ENCODE data around the gene STAT1.

The STAT1 gene

DNA sequence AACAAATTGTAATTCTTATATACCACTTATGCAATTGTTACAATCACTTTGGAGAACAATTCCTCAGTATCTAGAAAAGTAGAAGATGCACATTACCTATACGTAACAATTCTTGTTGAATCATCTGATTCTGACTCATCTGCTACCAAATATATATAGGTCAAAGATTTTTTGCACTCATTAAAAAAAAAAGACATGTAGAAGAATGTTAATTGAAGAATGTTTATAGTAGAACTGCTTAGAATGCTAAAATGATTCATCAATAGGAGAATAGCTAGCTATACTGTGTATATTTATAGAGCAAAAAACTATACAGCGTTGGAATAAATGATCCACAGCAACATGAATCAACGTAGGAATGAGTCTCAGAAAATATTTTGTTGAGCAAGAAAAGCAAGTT lies 29.5 kb upstream of the STAT1 start:
- H3K4me1 ChIP-seq (ENCODE audit: insufficient read depth, low read length, poor library complexity, severe bottlenecking) = peaks cover 7% of the 10 kb centered on the region
- no peak overlapping the region for H3K4me3 ChIP-seq (ENCODE audit: low read length, poor library complexity, severe bottlenecking)
- 0 out of 2 replicates have a peak, but pooled peaks cover 4% of the 10 kb centered on the region for H3K9me3 ChIP-seq (ENCODE audit: insufficient read depth, low read depth, low read length)
- no peaks in the 10 kb centered on the region for H3F3A ChIP-seq (ENCODE audit: low read depth)
- no peaks in the 10 kb centered on the region for H3K36me3 ChIP-seq (ENCODE audit: insufficient read depth, low read length)
- no peaks in the 10 kb centered on the region for H3K79me2 ChIP-seq (ENCODE audit: insufficient read depth, low read length)
- H3K4me2 ChIP-seq (ENCODE audit: low read depth, low read length, poor library complexity, severe bottlenecking) = no peak overlapping the region
- peaks cover 4% of the 10 kb centered on the region for H3K27me3 ChIP-seq (ENCODE audit: insufficient read depth, low read length, poor library complexity, severe bottlenecking)
- H4K20me1 ChIP-seq (ENCODE audit: insufficient read depth, low read length, poor library complexity, severe bottlenecking) = no peaks in the 10 kb centered on the region
- no peak overlapping the region for H2AFZ ChIP-seq (ENCODE audit: low read length)
- TF ChIP-seq EZH2phosphoT487 (IDR thresholded peaks at IDR 0.05; ENCODE audit: borderline replicate concordance) = no peak
- TF ChIP-seq, protein P1, sequence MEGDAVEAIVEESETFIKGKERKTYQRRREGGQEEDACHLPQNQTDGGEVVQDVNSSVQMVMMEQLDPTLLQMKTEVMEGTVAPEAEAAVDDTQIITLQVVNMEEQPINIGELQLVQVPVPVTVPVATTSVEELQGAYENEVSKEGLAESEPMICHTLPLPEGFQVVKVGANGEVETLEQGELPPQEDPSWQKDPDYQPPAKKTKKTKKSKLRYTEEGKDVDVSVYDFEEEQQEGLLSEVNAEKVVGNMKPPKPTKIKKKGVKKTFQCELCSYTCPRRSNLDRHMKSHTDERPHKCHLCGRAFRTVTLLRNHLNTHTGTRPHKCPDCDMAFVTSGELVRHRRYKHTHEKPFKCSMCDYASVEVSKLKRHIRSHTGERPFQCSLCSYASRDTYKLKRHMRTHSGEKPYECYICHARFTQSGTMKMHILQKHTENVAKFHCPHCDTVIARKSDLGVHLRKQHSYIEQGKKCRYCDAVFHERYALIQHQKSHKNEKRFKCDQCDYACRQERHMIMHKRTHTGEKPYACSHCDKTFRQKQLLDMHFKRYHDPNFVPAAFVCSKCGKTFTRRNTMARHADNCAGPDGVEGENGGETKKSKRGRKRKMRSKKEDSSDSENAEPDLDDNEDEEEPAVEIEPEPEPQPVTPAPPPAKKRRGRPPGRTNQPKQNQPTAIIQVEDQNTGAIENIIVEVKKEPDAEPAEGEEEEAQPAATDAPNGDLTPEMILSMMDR (conservative IDR thresholded peaks at IDR 0.05; ENCODE audit: low read length) = no peak
- H3K9ac ChIP-seq (ENCODE audit: low read depth, low read length, poor library complexity, severe bottlenecking) = no peak overlapping the region
- no peaks in the 10 kb centered on the region for H3K9me2 ChIP-seq (replicated peaks; ENCODE audit: low read depth, low read length)

DNA sequence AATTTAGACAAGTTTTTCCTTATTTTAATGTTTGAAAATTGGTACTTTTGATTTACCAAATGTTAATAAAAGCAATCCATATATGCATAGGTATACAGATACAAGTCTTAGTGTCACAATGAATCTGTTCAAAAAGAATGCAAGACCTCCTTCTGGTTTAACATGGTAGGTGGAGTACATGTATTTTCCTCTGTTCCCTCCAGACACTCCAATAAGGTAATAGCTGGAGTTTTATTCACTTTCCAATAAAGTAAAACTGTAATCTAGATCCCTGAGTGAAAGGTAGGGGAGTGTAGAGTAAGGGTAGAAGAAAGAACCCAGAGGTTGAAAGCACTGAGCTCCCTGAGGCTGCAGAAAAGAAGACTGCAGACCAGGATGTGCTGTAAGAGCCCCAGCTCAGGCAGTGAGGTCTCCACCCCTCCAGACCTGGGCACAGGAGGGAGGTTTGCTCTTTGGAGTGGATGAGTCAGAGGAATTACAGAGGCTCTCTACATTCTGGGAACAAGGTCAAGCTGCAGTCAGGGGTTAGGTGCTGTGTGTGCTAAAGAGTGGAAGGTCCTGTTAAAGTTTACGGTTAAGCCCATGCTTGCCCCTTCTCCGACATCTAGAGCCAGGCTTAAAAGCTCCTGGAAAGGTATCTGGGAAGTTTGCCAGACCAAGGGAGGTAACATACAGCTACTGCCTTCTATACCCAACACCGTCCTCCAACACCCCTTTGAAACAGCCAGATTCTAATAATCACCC lies 27.6 kb upstream of the STAT1 start:
- Histone ChIP-seq H3K9me2 (replicated peaks; ENCODE audit: low read depth, low read length) (no peaks in the 10 kb centered on the region), H3F3A (ENCODE audit: low read depth) (no peaks in the 10 kb centered on the region), H4K20me1 (ENCODE audit: insufficient read depth, low read length, poor library complexity, severe bottlenecking) (no peaks in the 10 kb centered on the region), H3K27me3 (ENCODE audit: insufficient read depth, low read length, poor library complexity, severe bottlenecking) (peaks cover 4% of the 10 kb centered on the region), H3K4me2 (ENCODE audit: low read depth, low read length, poor library complexity, severe bottlenecking) (no peak overlapping the region), H3K9me3 (ENCODE audit: insufficient read depth, low read depth, low read length) (0 out of 2 replicates have a peak, but pooled peaks cover 4% of the 10 kb centered on the region), H2AFZ (ENCODE audit: low read length) (no peak overlapping the region), H3K9ac (ENCODE audit: low read depth, low read length, poor library complexity, severe bottlenecking) (no peak overlapping the region), H3K4me3 (ENCODE audit: low read length, poor library complexity, severe bottlenecking) (no peak overlapping the region), H3K36me3 (ENCODE audit: insufficient read depth, low read length) (no peaks in the 10 kb centered on the region), H3K79me2 (ENCODE audit: insufficient read depth, low read length) (no peaks in the 10 kb centered on the region), H3K4me1 (ENCODE audit: insufficient read depth, low read length, poor library complexity, severe bottlenecking) (peaks cover 13% of the 10 kb centered on the region)
- TF ChIP-seq, protein P1 (conservative IDR thresholded peaks at IDR 0.05; ENCODE audit: low read length) = no peak
- no peak for TF ChIP-seq EZH2phosphoT487 (IDR thresholded peaks at IDR 0.05; ENCODE audit: borderline replicate concordance)

DNA sequence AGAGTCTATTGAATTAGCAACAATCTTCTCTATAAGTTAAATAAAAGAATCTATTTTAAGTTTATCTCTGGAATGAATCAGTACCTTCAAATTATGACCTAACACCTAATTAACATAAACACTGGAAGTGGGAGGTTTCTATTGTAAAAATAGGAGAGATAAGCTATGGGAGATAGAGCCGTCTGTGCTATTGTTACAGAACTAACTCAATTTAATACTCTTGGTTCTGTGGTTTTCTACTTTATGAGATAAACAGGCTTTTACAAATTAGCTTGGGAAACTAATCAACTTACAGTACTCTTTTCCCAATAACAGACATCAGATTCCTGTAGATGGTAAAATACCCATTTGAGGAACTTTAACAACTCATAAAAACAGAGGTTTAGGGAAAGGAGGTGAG lies 25.6 kb upstream of the STAT1 start:
- Histone ChIP-seq H4K20me1 (ENCODE audit: insufficient read depth, low read length, poor library complexity, severe bottlenecking) (no peaks in the 10 kb centered on the region), H3K4me1 (ENCODE audit: insufficient read depth, low read length, poor library complexity, severe bottlenecking) (peaks cover 13% of the 10 kb centered on the region), H3F3A (ENCODE audit: low read depth) (no peaks in the 10 kb centered on the region), H3K9me3 (ENCODE audit: insufficient read depth, low read depth, low read length) (0 out of 2 replicates have a peak, but pooled peaks cover 4% of the 10 kb centered on the region), H2AFZ (ENCODE audit: low read length) (no peak overlapping the region), H3K9me2 (replicated peaks; ENCODE audit: low read depth, low read length) (no peaks in the 10 kb centered on the region), H3K27me3 (ENCODE audit: insufficient read depth, low read length, poor library complexity, severe bottlenecking) (peaks cover 4% of the 10 kb centered on the region), H3K36me3 (ENCODE audit: insufficient read depth, low read length) (no peaks in the 10 kb centered on the region), H3K4me3 (ENCODE audit: low read length, poor library complexity, severe bottlenecking) (no peak overlapping the region), H3K9ac (ENCODE audit: low read depth, low read length, poor library complexity, severe bottlenecking) (no peak overlapping the region), H3K4me2 (ENCODE audit: low read depth, low read length, poor library complexity, severe bottlenecking) (no peak overlapping the region), H3K79me2 (ENCODE audit: insufficient read depth, low read length) (no peaks in the 10 kb centered on the region)
- no peak for TF ChIP-seq EZH2phosphoT487 (IDR thresholded peaks at IDR 0.05; ENCODE audit: borderline replicate concordance)
- TF ChIP-seq, protein P1 (conservative IDR thresholded peaks at IDR 0.05; ENCODE audit: low read length) = no peak

All from Loucy (cell line).